ENCODE measurements around the gene NLRP11.

NLRP11 gene

DNA sequence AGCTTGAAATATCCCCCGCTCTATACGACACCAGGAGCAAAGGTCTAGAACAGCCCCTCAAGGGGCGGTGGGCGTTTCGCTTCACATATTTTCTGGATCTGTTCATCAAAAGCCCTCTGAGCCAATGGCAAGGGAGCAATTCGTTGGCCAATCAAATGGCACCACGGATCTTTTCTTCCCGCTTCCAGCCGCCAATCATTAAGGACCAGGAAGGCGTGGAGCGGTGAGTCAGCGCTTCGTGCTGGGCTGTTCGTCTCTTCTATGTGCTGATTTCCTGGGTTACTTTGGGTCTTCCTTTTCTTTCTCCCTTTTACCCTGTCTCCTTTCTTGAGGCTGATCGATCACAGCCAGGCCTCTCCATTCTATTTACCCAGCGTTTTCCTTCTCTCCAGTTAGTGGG lies 4.5 kb upstream of the NLRP11 start, which contains the start of gene NLRP4:
TSS of gene NLRP4 (plus strand) at position 201 of the 400 bp plus-strand sequence. CDS start 15,541 bp downstream, outside the sequence.
- no peaks in the 10 kb centered on the region for H3K36me3 Mint-ChIP-seq (ENCODE audit: low read depth)
- H3K27ac Mint-ChIP-seq = no peak within 1 kb of the TSS
- DNase-seq = no peak
- TF ChIP-seq, protein P1, sequence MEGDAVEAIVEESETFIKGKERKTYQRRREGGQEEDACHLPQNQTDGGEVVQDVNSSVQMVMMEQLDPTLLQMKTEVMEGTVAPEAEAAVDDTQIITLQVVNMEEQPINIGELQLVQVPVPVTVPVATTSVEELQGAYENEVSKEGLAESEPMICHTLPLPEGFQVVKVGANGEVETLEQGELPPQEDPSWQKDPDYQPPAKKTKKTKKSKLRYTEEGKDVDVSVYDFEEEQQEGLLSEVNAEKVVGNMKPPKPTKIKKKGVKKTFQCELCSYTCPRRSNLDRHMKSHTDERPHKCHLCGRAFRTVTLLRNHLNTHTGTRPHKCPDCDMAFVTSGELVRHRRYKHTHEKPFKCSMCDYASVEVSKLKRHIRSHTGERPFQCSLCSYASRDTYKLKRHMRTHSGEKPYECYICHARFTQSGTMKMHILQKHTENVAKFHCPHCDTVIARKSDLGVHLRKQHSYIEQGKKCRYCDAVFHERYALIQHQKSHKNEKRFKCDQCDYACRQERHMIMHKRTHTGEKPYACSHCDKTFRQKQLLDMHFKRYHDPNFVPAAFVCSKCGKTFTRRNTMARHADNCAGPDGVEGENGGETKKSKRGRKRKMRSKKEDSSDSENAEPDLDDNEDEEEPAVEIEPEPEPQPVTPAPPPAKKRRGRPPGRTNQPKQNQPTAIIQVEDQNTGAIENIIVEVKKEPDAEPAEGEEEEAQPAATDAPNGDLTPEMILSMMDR (IDR thresholded peaks at IDR 0.05) = no peak
- H3K27me3 Mint-ChIP-seq (ENCODE audit: low read depth, poor library complexity) = no peaks in the 10 kb centered on the region
- H3K4me1 Mint-ChIP-seq = no peaks in the 10 kb centered on the region
- peaks cover 71% of the 10 kb centered on the region for H3K9me3 Mint-ChIP-seq
- no peak within 1 kb of the TSS for H3K4me3 Mint-ChIP-seq

DNA sequence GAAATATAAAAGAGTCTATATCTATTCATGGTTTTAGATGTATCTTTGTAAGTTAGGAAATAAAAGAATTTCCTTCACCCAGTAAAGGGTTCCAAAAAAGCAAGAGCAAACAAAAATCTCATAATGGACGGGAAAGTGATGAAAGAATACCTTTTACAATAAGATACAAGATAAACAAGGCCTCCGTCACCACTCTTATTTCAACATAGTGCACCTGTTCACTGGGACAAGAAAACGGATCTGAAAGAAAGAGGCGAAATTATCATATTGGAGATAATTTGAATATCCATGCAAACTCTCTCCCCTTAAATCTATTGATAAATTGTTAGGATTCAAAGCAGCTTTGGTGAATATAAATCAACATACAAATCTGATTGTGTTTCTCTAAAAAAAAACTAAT lies 877 bp upstream of the NLRP11 start:
- no peak overlapping the region for H3K27ac Mint-ChIP-seq
- H3K27me3 Mint-ChIP-seq (ENCODE audit: low read depth, poor library complexity) = no peaks in the 10 kb centered on the region
- DNase-seq = no peak
- H3K9me3 Mint-ChIP-seq = peaks cover 64% of the 10 kb centered on the region
- no peak overlapping the region for H3K4me3 Mint-ChIP-seq
- TF ChIP-seq, protein P1 (IDR thresholded peaks at IDR 0.05) = no peak
- no peaks in the 10 kb centered on the region for H3K4me1 Mint-ChIP-seq
- no peaks in the 10 kb centered on the region for H3K36me3 Mint-ChIP-seq (ENCODE audit: low read depth)

DNA sequence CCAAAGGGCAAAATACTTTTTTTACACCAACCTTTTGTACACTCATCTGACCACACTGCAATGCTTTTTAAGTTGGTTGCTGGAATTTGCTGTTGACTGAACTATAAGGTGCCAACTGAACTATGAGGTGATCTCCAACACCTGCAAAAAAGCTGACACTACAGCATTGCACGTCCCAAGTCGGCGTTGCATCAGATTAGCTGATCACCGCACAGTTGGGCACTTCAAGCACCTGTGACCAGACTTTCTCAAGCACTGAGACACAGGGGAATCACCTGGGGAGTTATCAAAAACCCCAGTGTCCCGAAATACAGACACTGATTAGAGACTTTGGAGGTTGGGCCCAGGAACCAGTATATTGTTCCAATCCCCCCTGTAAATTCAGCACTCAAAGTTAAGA lies 1.1 kb downstream of the NLRP11 start:
- H3K4me1 Mint-ChIP-seq = no peaks in the 10 kb centered on the region
- DNase-seq = no peak
- H3K27ac Mint-ChIP-seq = no peak overlapping the region
- no peaks in the 10 kb centered on the region for H3K27me3 Mint-ChIP-seq (ENCODE audit: low read depth, poor library complexity)
- TF ChIP-seq, protein P1 (IDR thresholded peaks at IDR 0.05) = no peak
- peaks cover 48% of the 10 kb centered on the region for H3K9me3 Mint-ChIP-seq
- H3K36me3 Mint-ChIP-seq (ENCODE audit: low read depth) = no peaks in the 10 kb centered on the region
- no peak overlapping the region for H3K4me3 Mint-ChIP-seq

DNA sequence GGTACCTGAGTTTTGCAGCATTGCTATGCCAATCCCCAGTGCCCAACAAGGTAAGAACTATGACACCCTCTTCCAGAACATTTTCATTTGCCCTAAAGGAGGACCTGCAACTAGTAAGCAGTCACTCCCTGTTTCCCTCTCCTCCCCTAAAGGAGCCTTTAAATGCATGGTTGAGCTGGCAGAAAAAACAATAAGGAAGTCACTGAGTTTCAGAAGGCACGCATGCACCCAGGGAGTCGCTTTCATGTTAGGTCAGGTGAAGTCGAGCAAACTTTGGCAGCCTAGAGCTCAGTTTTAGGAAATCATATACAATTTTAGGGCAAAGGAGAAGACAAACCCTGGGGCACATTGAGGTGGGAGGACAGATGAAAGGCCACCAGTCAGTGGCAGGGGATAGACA lies 11.8 kb downstream of the NLRP11 start:
- Mint-ChIP-seq H3K27me3 (ENCODE audit: low read depth, poor library complexity) (no peaks in the 10 kb centered on the region), H3K4me1 (no peaks in the 10 kb centered on the region), H3K9me3 (peaks cover 69% of the 10 kb centered on the region), H3K36me3 (ENCODE audit: low read depth) (no peaks in the 10 kb centered on the region), H3K27ac (no peak overlapping the region), H3K4me3 (no peak overlapping the region)
- TF ChIP-seq, protein P1 (IDR thresholded peaks at IDR 0.05) = no peak
- no peak for DNase-seq

DNA sequence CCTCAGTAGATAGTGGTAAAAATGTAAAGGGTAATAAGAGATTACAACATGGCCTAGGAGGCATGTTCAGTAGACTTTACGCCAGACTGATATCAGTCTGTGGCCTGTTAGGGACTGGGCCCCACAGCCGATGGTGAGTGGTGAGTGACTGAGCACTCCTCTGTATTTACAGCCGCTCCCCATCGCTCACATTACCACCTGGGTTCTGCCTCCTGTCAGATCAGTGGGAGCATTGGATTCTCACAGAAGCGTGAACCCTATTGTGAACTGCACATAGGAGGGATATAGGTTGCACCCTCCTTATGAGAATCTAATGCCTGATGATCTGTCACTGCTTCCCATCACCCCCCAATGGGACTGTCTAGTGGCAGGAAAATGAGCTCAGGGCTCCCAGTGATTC lies 17.9 kb downstream of the NLRP11 start:
- Mint-ChIP-seq H3K4me3 (no peak overlapping the region), H3K9me3 (peaks cover 91% of the 10 kb centered on the region), H3K27ac (no peak overlapping the region), H3K4me1 (no peaks in the 10 kb centered on the region), H3K36me3 (ENCODE audit: low read depth) (no peaks in the 10 kb centered on the region), H3K27me3 (ENCODE audit: low read depth, poor library complexity) (no peaks in the 10 kb centered on the region)
- TF ChIP-seq, protein P1 (IDR thresholded peaks at IDR 0.05) = no peak
- no peak for DNase-seq

DNA sequence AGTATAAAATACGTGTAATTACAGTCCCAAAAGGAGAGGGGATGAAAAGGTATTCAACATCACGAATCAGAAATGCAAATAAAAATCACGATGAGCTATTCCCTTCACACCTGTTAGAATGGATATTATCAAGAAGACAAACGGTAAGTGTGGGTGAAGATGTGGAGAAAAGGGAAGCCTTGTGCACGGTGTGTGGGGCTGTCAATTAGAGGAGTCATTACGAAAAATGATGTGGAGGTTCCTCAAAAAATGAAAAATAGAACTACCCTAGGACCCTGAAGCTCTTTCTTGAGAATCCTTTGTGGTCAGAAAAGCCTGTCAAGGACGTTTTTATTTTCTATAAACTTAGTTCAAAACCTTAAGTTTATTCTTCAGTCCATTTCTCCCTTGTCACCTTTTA lies 19.4 kb downstream of the NLRP11 start:
- peaks cover 93% of the 10 kb centered on the region for H3K9me3 Mint-ChIP-seq
- H3K4me1 Mint-ChIP-seq = no peaks in the 10 kb centered on the region
- DNase-seq = no peak

More for the DNA sequence above, 19.4 kb downstream of the NLRP11 start:
- no peaks in the 10 kb centered on the region for H3K36me3 Mint-ChIP-seq (ENCODE audit: low read depth)
- no peak overlapping the region for H3K27ac Mint-ChIP-seq
- TF ChIP-seq, protein P1 (IDR thresholded peaks at IDR 0.05) = no peak
- no peaks in the 10 kb centered on the region for H3K27me3 Mint-ChIP-seq (ENCODE audit: low read depth, poor library complexity)
- H3K4me3 Mint-ChIP-seq = no peak overlapping the region
